ENCODE measurements around the gene SLC27A3. TPM values are rescaled to one million over a fixed set of nuclear protein-coding genes. Genes with fewer than 3 reads are reported as not detected.

The SLC27A3 gene
- total RNA-seq, 1 donor = 6.9 TPM

DNA sequence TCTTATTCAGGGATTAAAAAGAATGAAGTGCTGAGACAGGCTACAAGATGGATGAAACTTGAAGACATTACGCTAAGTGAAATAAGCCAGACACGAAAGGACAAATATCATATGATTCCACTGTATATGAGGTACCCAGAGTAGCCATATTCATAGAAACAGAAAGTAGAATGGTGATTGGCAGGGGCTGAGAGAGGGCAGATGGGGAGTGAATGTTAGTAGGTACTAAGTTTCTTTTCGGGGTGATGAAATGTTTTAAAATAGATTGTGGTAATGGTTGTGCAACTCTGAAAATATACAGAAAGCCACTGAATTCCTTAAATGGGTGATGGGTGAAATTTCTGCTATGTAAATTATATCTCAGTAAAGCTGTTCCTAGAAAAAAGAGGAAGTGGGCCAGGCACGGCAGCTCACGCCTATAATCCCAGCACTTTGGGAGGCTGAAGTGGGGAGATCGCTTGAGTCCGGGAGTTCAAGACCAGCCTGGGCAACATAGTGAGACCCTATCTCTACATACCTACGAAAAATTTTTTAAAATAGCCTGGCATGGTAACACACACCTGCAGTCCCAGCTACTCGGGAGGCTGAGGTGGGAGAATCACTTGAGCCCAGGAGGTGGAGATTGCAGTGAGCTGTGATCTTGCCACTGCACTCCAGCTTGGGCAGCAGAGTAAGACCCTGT is 15.9 kb downstream of the SLC27A3 start:
- DNase-seq (ENCODE audit: low read depth) = peak; percentile 97
- peak overlapping the region; percentile 40 for H3K4me3 ChIP-seq (ENCODE audit: low read depth, low read length)
- TF ChIP-seq, protein P1, sequence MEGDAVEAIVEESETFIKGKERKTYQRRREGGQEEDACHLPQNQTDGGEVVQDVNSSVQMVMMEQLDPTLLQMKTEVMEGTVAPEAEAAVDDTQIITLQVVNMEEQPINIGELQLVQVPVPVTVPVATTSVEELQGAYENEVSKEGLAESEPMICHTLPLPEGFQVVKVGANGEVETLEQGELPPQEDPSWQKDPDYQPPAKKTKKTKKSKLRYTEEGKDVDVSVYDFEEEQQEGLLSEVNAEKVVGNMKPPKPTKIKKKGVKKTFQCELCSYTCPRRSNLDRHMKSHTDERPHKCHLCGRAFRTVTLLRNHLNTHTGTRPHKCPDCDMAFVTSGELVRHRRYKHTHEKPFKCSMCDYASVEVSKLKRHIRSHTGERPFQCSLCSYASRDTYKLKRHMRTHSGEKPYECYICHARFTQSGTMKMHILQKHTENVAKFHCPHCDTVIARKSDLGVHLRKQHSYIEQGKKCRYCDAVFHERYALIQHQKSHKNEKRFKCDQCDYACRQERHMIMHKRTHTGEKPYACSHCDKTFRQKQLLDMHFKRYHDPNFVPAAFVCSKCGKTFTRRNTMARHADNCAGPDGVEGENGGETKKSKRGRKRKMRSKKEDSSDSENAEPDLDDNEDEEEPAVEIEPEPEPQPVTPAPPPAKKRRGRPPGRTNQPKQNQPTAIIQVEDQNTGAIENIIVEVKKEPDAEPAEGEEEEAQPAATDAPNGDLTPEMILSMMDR (IDR thresholded peaks at IDR 0.05; ENCODE audit: insufficient read depth, low read depth, low read length) = no peak

DNA sequence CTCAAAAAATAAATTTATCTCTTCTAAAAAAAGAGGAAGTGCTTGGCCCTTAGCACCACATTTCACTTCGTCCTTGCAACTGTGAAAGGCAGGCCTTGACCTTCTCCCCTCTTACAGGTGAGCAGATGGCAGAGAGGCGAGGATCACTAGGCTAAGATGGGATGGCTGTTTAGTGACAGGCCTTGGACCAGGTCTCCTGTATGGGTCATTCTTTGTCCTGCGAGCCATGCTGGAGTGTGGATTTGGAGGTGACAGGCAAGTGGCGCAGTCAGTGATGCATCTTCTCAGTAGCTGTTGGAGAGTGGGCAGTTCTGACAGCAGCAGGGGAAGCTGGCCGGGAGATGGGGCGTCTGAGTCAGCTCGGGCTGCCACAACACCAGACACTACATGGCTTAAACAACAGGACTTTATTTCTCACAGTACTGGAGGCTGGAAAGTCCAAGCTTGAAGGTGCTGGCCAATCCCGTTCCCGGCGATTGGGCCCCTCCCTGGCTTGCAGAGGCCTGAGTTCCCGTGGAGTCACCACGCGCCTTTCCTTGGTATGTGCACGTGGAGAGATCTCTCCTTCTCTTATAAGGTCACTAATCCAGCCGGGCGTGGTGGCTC is 16.5 kb downstream of the SLC27A3 start:
- TF ChIP-seq, protein P1 (IDR thresholded peaks at IDR 0.05; ENCODE audit: insufficient read depth, low read depth, low read length) = no peak
- no peak overlapping the region for H3K4me3 ChIP-seq (ENCODE audit: low read depth, low read length)
- peak; percentile 49 for DNase-seq (ENCODE audit: low read depth)

DNA sequence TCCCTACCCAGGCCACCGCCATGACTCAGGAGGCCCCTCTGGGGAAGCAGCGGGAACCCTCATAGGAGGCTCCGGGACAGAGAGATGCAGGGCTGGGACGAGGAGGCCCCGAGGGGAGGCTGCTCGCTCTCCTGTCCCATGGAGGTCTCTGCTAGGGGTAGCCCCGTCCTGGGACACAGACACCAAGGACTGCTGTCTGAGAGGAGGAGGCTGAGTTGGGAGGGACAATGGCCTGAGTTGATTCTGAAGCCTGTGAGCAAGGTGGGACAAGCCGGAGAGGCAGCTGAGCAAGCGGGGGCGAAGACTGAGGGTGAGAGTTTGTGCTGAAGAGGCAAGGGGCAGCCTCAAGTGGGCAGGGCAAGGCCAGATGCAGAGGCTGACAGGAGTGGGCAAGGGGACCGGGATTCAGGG is 17.4 kb downstream of the SLC27A3 start:
- no peak overlapping the region for H3K4me3 ChIP-seq (ENCODE audit: low read depth, low read length)
- TF ChIP-seq, protein P1 (IDR thresholded peaks at IDR 0.05; ENCODE audit: insufficient read depth, low read depth, low read length) = no peak
- no peak for DNase-seq (ENCODE audit: low read depth)

DNA sequence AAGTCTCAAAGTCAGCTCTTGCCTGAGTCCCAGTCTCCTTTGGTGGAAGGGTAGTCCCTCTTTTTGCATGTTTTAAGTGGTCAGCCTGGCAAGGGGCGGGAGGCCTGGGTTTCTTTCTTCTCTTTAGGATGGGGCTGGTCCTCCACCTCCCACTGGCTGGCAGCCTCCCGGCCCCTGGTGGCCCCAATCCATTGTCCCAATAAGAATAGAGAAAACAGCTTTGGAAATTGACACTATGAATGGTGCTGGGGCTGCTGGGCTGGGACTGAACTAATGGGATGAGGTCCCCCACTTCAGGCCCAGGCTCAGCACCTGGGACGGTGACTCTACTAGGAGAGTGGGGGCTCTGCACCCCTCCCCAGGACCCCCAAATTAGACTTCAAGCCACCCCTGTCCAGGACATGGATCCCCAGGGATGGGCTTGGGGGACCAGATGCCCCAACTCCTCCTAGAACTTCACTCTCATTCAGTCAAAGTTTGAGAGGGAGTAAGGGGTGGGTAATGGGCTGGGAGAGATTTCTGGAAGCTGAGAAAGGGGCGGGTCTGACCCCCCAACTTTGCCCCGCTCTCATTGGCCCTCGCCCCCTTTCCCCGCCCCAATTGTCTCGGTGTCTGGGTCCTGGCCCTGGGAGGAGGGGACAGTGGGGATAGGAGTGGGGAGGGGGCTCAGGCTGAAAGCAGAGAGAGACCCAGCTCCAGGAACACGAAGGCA is 18.2 kb downstream of the SLC27A3 start:
- TF ChIP-seq, protein P1 (IDR thresholded peaks at IDR 0.05; ENCODE audit: insufficient read depth, low read depth, low read length) = no peak
- no peak for DNase-seq (ENCODE audit: low read depth)

DNA sequence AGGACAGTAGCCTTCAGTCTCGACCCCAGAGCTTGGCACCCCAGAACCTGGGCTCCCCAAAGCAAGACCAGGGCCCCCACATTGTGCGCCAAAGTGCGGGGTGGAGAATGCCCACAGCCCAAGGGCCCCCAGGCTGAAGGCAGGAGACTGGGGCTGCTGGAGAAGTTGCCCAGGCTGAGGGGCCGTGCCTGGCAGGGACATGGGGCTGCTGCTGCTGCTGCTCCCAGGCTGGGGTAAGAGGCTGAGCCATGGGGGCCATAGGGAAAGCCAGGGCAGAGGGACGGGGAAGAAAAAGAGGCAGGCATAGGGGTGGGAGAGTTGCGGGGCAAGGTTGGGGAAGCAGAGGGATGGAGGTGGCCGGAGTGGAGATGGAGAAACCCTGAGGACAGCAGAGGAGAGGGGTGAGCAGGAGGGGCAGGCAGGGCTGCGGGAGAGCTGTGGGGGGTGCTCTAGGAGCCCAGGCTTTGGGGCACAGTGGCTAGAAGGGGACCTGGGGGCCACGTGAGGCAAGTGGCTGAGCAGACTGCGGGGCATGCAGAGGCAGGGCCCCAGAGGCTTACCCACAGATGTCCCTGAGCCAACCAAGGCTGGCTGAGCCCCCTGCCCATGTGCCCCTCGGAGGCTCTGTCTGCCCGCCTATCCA is 18.9 kb downstream of the SLC27A3 start:
- TF ChIP-seq, protein P1 (IDR thresholded peaks at IDR 0.05; ENCODE audit: insufficient read depth, low read depth, low read length) = no peak
- DNase-seq (ENCODE audit: low read depth) = no peak
- H3K4me3 ChIP-seq (ENCODE audit: low read depth, low read length) = no peak overlapping the region

More for the DNA sequence above, 18.2 kb downstream of the SLC27A3 start:
- H3K4me3 ChIP-seq (ENCODE audit: low read depth, low read length) = no peak overlapping the region

DNA sequence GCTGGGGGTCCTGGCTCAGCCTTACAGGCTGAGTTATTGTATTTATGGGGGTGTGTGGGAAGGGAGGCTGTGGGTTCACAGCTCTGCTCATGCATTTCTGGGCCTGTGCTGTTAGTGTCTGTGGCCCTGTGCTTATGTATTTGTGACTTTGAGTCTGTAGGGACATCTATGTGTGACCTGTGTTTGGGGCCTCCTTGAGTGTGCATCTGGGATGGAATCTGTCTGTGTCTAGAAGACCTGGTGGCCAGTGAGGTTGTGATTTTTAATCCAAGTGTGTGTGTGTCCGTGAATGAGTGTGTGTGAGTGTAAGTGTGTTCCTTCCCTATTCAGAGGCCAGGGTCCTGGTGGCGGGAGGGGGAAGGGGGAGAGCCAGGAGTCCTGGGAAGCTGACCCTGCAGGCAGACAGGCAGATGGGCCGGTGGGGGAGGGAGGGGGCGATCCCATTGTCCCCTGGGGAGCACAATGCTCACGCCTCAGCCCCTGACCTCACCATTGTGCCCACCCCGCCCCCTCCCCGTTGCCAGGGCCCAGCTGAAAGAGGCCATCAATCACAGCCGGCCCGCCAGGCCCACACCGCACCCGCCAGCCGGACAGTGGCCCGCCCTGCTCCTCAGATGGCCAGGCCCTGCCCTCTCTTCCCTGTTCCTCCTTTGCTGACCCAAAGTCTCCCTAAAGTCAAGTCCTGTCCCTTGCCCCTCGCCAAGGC is 19.6 kb downstream of the SLC27A3 start:
- TF ChIP-seq, protein P1 (IDR thresholded peaks at IDR 0.05; ENCODE audit: insufficient read depth, low read depth, low read length) = no peak
- DNase-seq (ENCODE audit: low read depth) = no peak
- H3K4me3 ChIP-seq (ENCODE audit: low read depth, low read length) = no peak overlapping the region

Measured in fibroblast of villous mesenchyme (primary cell).